Activated CD8-positive, alpha-beta memory T cell treated with anti-CD3 and anti-CD28 coated beads for 4 hours (primary cell): ENCODE data around the gene SLC22A31.
A peak's percentile ranks its signal among the peaks of the same experiment; 100 is the strongest.
"Not testable (repeated sequence)": the region's sequence is repeated elsewhere in the genome, so short reads cannot be mapped to it uniquely, and the experiment has no call there.

Source experiments
- DNase-seq, 2 donors: peaks; one replicate each; pipeline ENCODE4 v3.0.0-alpha.2; 2020; ENCODE audit warnings: low read depth in 2 of 2

Gene SLC22A31

GRCh38 chr16:89178453-89179147, 21.7 kb downstream of the SLC22A31 start:
- no peak for DNase-seq

GRCh38 chr16:89177501-89177900, 22.8 kb downstream of the SLC22A31 start:
- DNase-seq: no peak

GRCh38 chr16:89176717-89177116, 23.6 kb downstream of the SLC22A31 start:
- DNase-seq: no peak

GRCh38 chr16:89176147-89176690, 24.1 kb downstream of the SLC22A31 start:
- DNase-seq: no peak

GRCh38 chr16:89175280-89176146, 24.8 kb downstream of the SLC22A31 start:
- no peak for DNase-seq

- no peak for DNase-seq
Observed at GRCh38 chr16:89174877-89175276, 25.5 kb downstream of the SLC22A31 start.

GRCh38 chr16:89174055-89174827, 26.1 kb downstream of the SLC22A31 start:
- DNase-seq: no peak

- DNase-seq: no peak
Observed at GRCh38 chr16:89173174-89173921, 27.0 kb downstream of the SLC22A31 start.

GRCh38 chr16:89172528-89173173, 27.7 kb downstream of the SLC22A31 start:
- DNase-seq: no peak

- DNase-seq: no peak
Observed at GRCh38 chr16:89172171-89172527, 28.2 kb downstream of the SLC22A31 start.

- peak; percentile 86 to 88 for DNase-seq
Observed at GRCh38 chr16:89171216-89172170, 28.8 kb downstream of the SLC22A31 start, which contains the start of gene CDH15. Gene CDH15 (plus strand): TSS chr16:89171748. CDS start chr16:89171832, 84 bp downstream.

- DNase-seq: no peak
Observed at GRCh38 chr16:89170346-89171215, 29.8 kb downstream of the SLC22A31 start.

- DNase-seq: no peak
Observed at GRCh38 chr16:89169778-89170177, 30.6 kb downstream of the SLC22A31 start.

- no peak for DNase-seq
Observed at GRCh38 chr16:89168381-89169189, 31.8 kb downstream of the SLC22A31 start.

GRCh38 chr16:89167425-89167941, 32.9 kb downstream of the SLC22A31 start:
- peak; percentile 54 to 68 for DNase-seq

- no peak for DNase-seq
Observed at GRCh38 chr16:89166696-89167424, 33.5 kb downstream of the SLC22A31 start.

GRCh38 chr16:89165681-89165979, 34.7 kb downstream of the SLC22A31 start:
- not testable (repeated sequence) for DNase-seq
